IMR-90 (cell line): ENCODE results near the gene ITSN2. TPM values are rescaled to one million over a fixed set of nuclear protein-coding genes. Genes with fewer than 3 reads are reported as not detected.

Experiments
- ATAC-seq: fragments of 200-7000 bp; cut with Tn5 transposase; 2 replicates; pipeline ENCODE4 v1.9.1; 2020; ENCODE audit warnings: low read depth, mild to moderate bottlenecking, moderate library complexity
- BruUV-seq: library from RNA; stranded (reverse); fragments of 400-500 nt; replicated peaks from 2 replicates; lab custom pipeline; 2021; lab: Mats Ljungman, UMichigan
- CTCF ChIA-PET: fragments of 300-600 bp; formaldehyde crosslinking; extraction: SDS; loops from one replicate; lab custom pipeline; 2021; ENCODE audit warnings: antibody characterized with exemption; lab: Yijun Ruan, JAX
- POLR2A ChIA-PET: fragments of 300-600 bp; sonication (Branson Sonifier 250); formaldehyde crosslinking; loops from one replicate; lab custom pipeline; 2022; ENCODE audit warnings: antibody characterized with exemption; ENCODE audit not compliant: unreplicated experiment; lab: Charles Lee
- DNase-seq: peaks from one replicate; pipeline ENCODE4 v3.0.0; 2013
- H2AFZ ChIP-seq: replicated peaks from 2 replicates; pipeline ENCODE3; 2013; ENCODE audit warnings: low read length, mild to moderate bottlenecking; ENCODE audit not compliant: poor library complexity
- H2AK5ac ChIP-seq: 2 replicates; pipeline ENCODE4 v1.6.1; 2013; ENCODE audit warnings: low read depth, low read length, inconsistent platforms
- H2AK9ac ChIP-seq: replicated peaks from 2 replicates; pipeline ENCODE3; 2013; ENCODE audit warnings: mild to moderate bottlenecking, low read depth, low read length, moderate library complexity; ENCODE audit not compliant: poor library complexity
- H2BK120ac ChIP-seq: 2 replicates; pipeline ENCODE4 v1.6.1; 2013; ENCODE audit warnings: low read depth, low read length, inconsistent platforms
- H2BK15ac ChIP-seq: 3 replicates; pipeline ENCODE4 v1.6.1; 2013; ENCODE audit warnings: low read depth, low read length, inconsistent platforms
- H2BK20ac ChIP-seq: 2 replicates; pipeline ENCODE4 v1.6.1; 2013; ENCODE audit warnings: low read depth, mild to moderate bottlenecking, inconsistent platforms, low read length, moderate library complexity
- H2BK5ac ChIP-seq: 2 replicates; pipeline ENCODE4 v1.6.1; 2013; ENCODE audit warnings: mild to moderate bottlenecking, low read depth, low read length, inconsistent platforms; ENCODE audit not compliant: poor library complexity, severe bottlenecking
- H3K14ac ChIP-seq: replicated peaks from 2 replicates; pipeline ENCODE4 v1.6.1; 2013; ENCODE audit warnings: low read depth, low read length, inconsistent platforms
- H3K18ac ChIP-seq: 2 replicates; pipeline ENCODE4 v1.6.1; 2013; ENCODE audit warnings: low read depth, low read length, control low read depth
- H3K23ac ChIP-seq: 2 replicates; pipeline ENCODE4 v1.6.1; 2013; ENCODE audit warnings: low read depth, low read length, inconsistent platforms
- H3K27ac ChIP-seq: 2 replicates; pipeline ENCODE4 v1.5.1; 2013; ENCODE audit warnings: mild to moderate bottlenecking, control low read depth, low read length; ENCODE audit not compliant: insufficient read depth
- H3K27me3 ChIP-seq: 2 replicates; pipeline ENCODE4 v1.6.1; 2013; ENCODE audit warnings: low read length; ENCODE audit not compliant: control insufficient read depth, insufficient read depth
- H3K36me3 ChIP-seq: 2 replicates; pipeline ENCODE4 v1.6.1; 2013; ENCODE audit warnings: low read length, mixed read lengths; ENCODE audit not compliant: control insufficient read depth, insufficient read depth
- H3K4ac ChIP-seq: 2 replicates; pipeline ENCODE4 v1.6.1; 2013; ENCODE audit warnings: low read depth, low read length, inconsistent platforms
- H3K4me1 ChIP-seq: 2 replicates; pipeline ENCODE4 v1.6.1; 2013; ENCODE audit warnings: low read length, mixed read lengths; ENCODE audit not compliant: control insufficient read depth, insufficient read depth
- H3K4me2 ChIP-seq: 2 replicates; pipeline ENCODE4 v1.6.1; 2013; ENCODE audit warnings: low read depth, mild to moderate bottlenecking, control low read depth, low read length, moderate library complexity
- H3K4me3 ChIP-seq: 2 replicates; pipeline ENCODE4 v1.5.1; 2013; ENCODE audit warnings: low read depth, mild to moderate bottlenecking, control low read depth, low read length, moderate library complexity; ENCODE audit not compliant: insufficient read depth
- H3K56ac ChIP-seq: 2 replicates; pipeline ENCODE4 v1.6.1; 2013; ENCODE audit warnings: low read length, inconsistent platforms; ENCODE audit not compliant: insufficient read depth; ENCODE audit errors: extremely low read depth
- H3K79me1 ChIP-seq, 2 experiments: 2 replicates each; pipeline ENCODE4 v1.6.1; 2013; ENCODE audit warnings: low read length in 2 of 2, inconsistent platforms in 1 of 2, low read depth in 1 of 2
- H3K9ac ChIP-seq: 2 replicates; pipeline ENCODE4 v1.6.1; 2013; ENCODE audit warnings: low read depth, low read length, control low read depth
- H3K9me1 ChIP-seq: 2 replicates; pipeline ENCODE4 v1.6.1; 2013; ENCODE audit warnings: low read length, inconsistent platforms; ENCODE audit not compliant: insufficient read depth
- H3K9me3 ChIP-seq: 2 replicates; pipeline ENCODE4 v1.6.1; 2013; ENCODE audit warnings: low read length; ENCODE audit not compliant: control insufficient read depth, insufficient read depth
- H4K20me1 ChIP-seq: 2 replicates; pipeline ENCODE4 v1.6.1; 2013; ENCODE audit warnings: low read length, inconsistent platforms; ENCODE audit not compliant: insufficient read depth
- H4K5ac ChIP-seq: 2 replicates; pipeline ENCODE4 v1.6.1; 2013; ENCODE audit warnings: mild to moderate bottlenecking, low read depth, low read length, control low read depth
- H4K8ac ChIP-seq, 2 experiments: 2 replicates each; pipeline ENCODE4 v1.6.1; 2013; ENCODE audit warnings: low read depth in 2 of 2, low read length in 2 of 2, control low read depth in 1 of 2, inconsistent platforms in 1 of 2
- H4K91ac ChIP-seq: 2 replicates; pipeline ENCODE4 v1.6.1; 2013; ENCODE audit warnings: low read depth, low read length, inconsistent platforms; ENCODE audit not compliant: insufficient read depth
- BHLHE40 ChIP-seq: fragments of 150-350 bp; IDR thresholded peaks from 2 replicates; pipeline ENCODE4 v1.6.1; 2016; ENCODE audit warnings: mild to moderate bottlenecking, low read depth, low read length
- CEBPB ChIP-seq: IDR thresholded peaks from 2 replicates; pipeline ENCODE4 v1.6.1; 2012; ENCODE audit warnings: low read depth, low read length, improper control_type of control experiment
- CHD1 ChIP-seq: IDR thresholded peaks from 2 replicates; pipeline ENCODE4 v1.6.1; 2012; ENCODE audit warnings: low read depth, low read length, improper control_type of control experiment
- CTCF ChIP-seq: conservative IDR thresholded peaks from 2 replicates; pipeline ENCODE4 v1.5.1; 2012; ENCODE audit warnings: mild to moderate bottlenecking, low read depth, low read length, improper control_type of control experiment
- ELK1 ChIP-seq: fragments of 150-350 bp; IDR thresholded peaks from 2 replicates; pipeline ENCODE4 v1.6.1; 2016; ENCODE audit warnings: low read depth, mild to moderate bottlenecking, low read length, moderate library complexity, borderline replicate concordance
- FOS ChIP-seq: fragments of 150-350 bp; IDR thresholded peaks from 2 replicates; pipeline ENCODE4 v1.6.1; 2016; ENCODE audit warnings: low read depth, low read length
- MAFK ChIP-seq: IDR thresholded peaks from 2 replicates; pipeline ENCODE4 v1.6.1; 2012; ENCODE audit warnings: low read depth, low read length, improper control_type of control experiment
- MAZ ChIP-seq: IDR thresholded peaks from 2 replicates; pipeline ENCODE4 v1.6.1; 2012; ENCODE audit warnings: low read depth, mild to moderate bottlenecking, low read length, improper control_type of control experiment, moderate library complexity, borderline replicate concordance
- MXI1 ChIP-seq: IDR thresholded peaks from 2 replicates; pipeline ENCODE4 v1.6.1; 2012; ENCODE audit warnings: low read depth, mild to moderate bottlenecking, low read length, moderate library complexity, borderline replicate concordance
- NFE2L2 ChIP-seq: fragments of 150-350 bp; IDR thresholded peaks from 2 replicates; pipeline ENCODE4 v1.6.1; 2016; ENCODE audit warnings: low read depth, mild to moderate bottlenecking, low read length
- POLR2A ChIP-seq: IDR thresholded peaks from 2 replicates; pipeline ENCODE4 v1.6.1; 2012; ENCODE audit warnings: mild to moderate bottlenecking, low read depth, low read length
- RAD21 ChIP-seq: IDR thresholded peaks from 2 replicates; pipeline ENCODE4 v1.6.1; 2012; ENCODE audit warnings: low read length, improper control_type of control experiment
- RCOR1 ChIP-seq: IDR thresholded peaks from 2 replicates; pipeline ENCODE4 v1.6.1; 2012; ENCODE audit warnings: mild to moderate bottlenecking, low read length, improper control_type of control experiment; ENCODE audit not compliant: insufficient replicate concordance
- RFX5 ChIP-seq: IDR thresholded peaks from 2 replicates; pipeline ENCODE4 v1.8.0; 2012; ENCODE audit warnings: low read depth, mild to moderate bottlenecking, low read length, moderate library complexity
- SMC3 ChIP-seq: fragments of 150-350 bp; IDR thresholded peaks from 2 replicates; pipeline ENCODE4 v1.6.1; 2016; ENCODE audit warnings: low read depth, mild to moderate bottlenecking, antibody characterized with exemption, low read length, moderate library complexity
- USF2 ChIP-seq: fragments of 150-350 bp; IDR thresholded peaks from 2 replicates; pipeline ENCODE4 v1.6.1; 2017; ENCODE audit warnings: mild to moderate bottlenecking, antibody characterized with exemption, low read length, low read depth
- WGBS, 2 experiments: methylation state at CpG; one replicate each; pipeline versions ENCODE4 v1.1.5 to v1.1.7; 2013; ENCODE audit warnings: missing lambda C conversion rate in 2 of 2; ENCODE audit not compliant: insufficient read length in 1 of 2; ENCODE audit errors: extremely low coverage in 2 of 2; 5-methylcytosine and 5-hydroxymethylcytosine counted together
- dilution Hi-C: fragments of 300-500 bp; cut with HindIII; formaldehyde crosslinking; loops from one replicate; pipeline ENCODE4 v1.14.3; 2018; ENCODE audit warnings: low sequenced_read_pairs; ENCODE audit not compliant: unreplicated experiment
- in situ Hi-C: fragments of 300-500 bp; cut with MboI; formaldehyde crosslinking; loops from 3 replicates; pipeline ENCODE4 v1.14.3; 2019; ENCODE audit warnings: low sequenced_read_pairs, inconsistent platforms, mixed read lengths
- intact Hi-C: fragments of 100-400 bp; cut with micrococcal nuclease; formaldehyde crosslinking; loops from 2 replicates; pipeline ENCODE4 v1.10.0; 2022
- polyA plus RNA-seq, 3 experiments: library from polyadenylated mRNA; depleted of rRNA; stranded (reverse); fragments of >200 nt; gene quantifications; 2 replicates each; pipeline ENCODE4 v1.2.3, GENCODE V29; 2012; ENCODE audit warnings: low replicate concordance in 1 of 3
- total RNA-seq: library from RNA; depleted of rRNA; stranded (reverse); fragments of >200 nt; gene quantifications from 2 replicates; pipeline ENCODE4 v1.2.3, GENCODE V29; 2012

ITSN2 gene
- total and polyA plus RNA-seq, 2 of the 4 experiments (the other 2 are of a cell fraction), result 10.7 to 17.2 TPM

DNA sequence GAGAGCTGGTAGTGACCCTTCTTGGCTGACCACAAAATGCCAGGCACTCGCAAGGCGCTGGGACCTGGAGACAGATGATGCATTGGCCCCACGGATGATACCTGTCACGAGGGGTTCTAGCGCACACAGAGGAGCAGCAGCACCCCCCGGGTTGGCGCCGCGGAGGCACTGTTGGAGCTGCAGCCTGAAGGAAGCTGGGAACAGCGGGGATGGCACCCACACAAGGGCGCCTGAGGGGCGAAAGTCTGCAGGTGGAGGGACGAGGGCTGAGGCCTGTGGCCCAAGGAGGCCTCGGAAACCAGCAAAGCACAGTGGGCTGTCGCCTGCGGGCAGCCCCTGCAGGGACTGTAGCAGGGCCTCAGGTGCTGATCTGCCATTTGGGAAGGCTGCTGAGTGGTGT, 151.8 kb downstream of the ITSN2 start:
- Histone ChIP-seq H2AK9ac (no peak overlapping the region), H4K20me1 (no peaks in the 10 kb centered on the region; the same call in 1 of the 2 replicates), H3K4ac (no peak overlapping the region), H3K18ac (no peak overlapping the region), H3K4me3 (no peak overlapping the region), H3K4me1 (no peaks in the 10 kb centered on the region), H3K14ac (no peak overlapping the region), H2BK5ac (no peak overlapping the region), H2BK15ac (no peak overlapping the region), H4K5ac (no peak overlapping the region), H2BK120ac (no peak overlapping the region), H3K4me2 (no peak overlapping the region), H4K8ac (no peak overlapping the region), H3K27ac (no peak overlapping the region), H2AK5ac (no peak overlapping the region), H3K9me1 (no peaks in the 10 kb centered on the region; the same call in 1 of the 2 replicates), H2BK20ac (no peak overlapping the region), H2AFZ (no peak overlapping the region), H3K9ac (no peak overlapping the region), H3K36me3 (peaks cover 42% of the 10 kb centered on the region), H3K27me3 (no peaks in the 10 kb centered on the region), H3K9me3 (no peaks in the 10 kb centered on the region), H3K79me1 (no peaks in the 10 kb centered on the region), H3K56ac (no peak overlapping the region), H4K91ac (no peak overlapping the region), H3K23ac (no peak overlapping the region)
- intact Hi-C loops, result no loop called here
- TF ChIP-seq USF2 (no peak), RFX5 (no peak), ELK1 (no peak), RCOR1 (no peak), RAD21 (no peak), MXI1 (no peak), FOS (no peak), CEBPB (no peak), BHLHE40 (no peak), CHD1 (no peak), CTCF (no peak), SMC3 (no peak), MAFK (no peak), NFE2L2 (no peak), POLR2A (no peak), MAZ (no peak)
- no TSS peak for BruUV-seq
- ChIA-PET POLR2A (no interaction called here), CTCF (no interaction called here)
- WGBS, 2 experiments, result 93% methylated on average over 9 of the region's 16 CpGs; no CpG with 5 or more reads in 1 of the 2 experiments
- ATAC-seq (no peak), DNase-seq (no peak)
- in situ Hi-C loops, result no loop called here
- dilution Hi-C loops, result no loop called here
